ENCODE results near the gene RBM4. TPM values are rescaled to one million over a fixed set of nuclear protein-coding genes. Genes with fewer than 3 reads are reported as not detected.

Gene RBM4
- total and polyA plus RNA-seq, 4 donors: 36.9 to 59.2 (median 46.4) TPM

DNA sequence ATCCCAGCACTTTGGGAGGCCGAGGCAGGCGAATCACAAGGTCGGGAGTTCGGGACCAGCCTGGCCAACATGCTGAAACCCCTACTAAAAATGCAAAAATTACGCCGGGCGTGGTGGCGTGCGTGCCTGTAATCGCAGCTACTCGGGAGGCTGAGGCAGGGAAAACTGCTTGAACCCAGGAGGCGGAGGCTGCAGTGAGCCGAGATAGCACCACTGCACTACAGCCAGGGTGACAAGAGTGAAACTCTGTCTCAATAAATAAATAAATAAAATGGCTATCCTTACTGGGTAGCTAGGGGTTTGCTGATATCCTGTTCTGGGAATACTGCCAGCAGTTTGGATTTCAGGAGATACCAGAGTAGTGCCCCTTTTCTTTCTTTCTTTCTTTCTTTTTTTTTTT is 24.4 kb upstream of the RBM4 start (continued):
- TF ChIP-seq, protein P1, sequence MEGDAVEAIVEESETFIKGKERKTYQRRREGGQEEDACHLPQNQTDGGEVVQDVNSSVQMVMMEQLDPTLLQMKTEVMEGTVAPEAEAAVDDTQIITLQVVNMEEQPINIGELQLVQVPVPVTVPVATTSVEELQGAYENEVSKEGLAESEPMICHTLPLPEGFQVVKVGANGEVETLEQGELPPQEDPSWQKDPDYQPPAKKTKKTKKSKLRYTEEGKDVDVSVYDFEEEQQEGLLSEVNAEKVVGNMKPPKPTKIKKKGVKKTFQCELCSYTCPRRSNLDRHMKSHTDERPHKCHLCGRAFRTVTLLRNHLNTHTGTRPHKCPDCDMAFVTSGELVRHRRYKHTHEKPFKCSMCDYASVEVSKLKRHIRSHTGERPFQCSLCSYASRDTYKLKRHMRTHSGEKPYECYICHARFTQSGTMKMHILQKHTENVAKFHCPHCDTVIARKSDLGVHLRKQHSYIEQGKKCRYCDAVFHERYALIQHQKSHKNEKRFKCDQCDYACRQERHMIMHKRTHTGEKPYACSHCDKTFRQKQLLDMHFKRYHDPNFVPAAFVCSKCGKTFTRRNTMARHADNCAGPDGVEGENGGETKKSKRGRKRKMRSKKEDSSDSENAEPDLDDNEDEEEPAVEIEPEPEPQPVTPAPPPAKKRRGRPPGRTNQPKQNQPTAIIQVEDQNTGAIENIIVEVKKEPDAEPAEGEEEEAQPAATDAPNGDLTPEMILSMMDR (IDR thresholded peaks at IDR 0.05; ENCODE audit: low read depth, low read length, missing input control): no peak
- TF ChIP-seq TAF1 (conservative IDR thresholded peaks at IDR 0.05): no peak
- peak; percentile 48 to 63 for TF ChIP-seq HNF4A (conservative IDR thresholded peaks at IDR 0.05)
- TF ChIP-seq HNF4G (IDR thresholded peaks at IDR 0.05): no peak
- TF ChIP-seq, protein P2, sequence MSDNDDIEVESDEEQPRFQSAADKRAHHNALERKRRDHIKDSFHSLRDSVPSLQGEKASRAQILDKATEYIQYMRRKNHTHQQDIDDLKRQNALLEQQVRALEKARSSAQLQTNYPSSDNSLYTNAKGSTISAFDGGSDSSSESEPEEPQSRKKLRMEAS (IDR thresholded peaks at IDR 0.05): peak; percentile 12
- TF ChIP-seq RAD21 (IDR thresholded peaks at IDR 0.05): peak; percentile 13 to 31
- no peak for TF ChIP-seq EGR1 (IDR thresholded peaks at IDR 0.05; ENCODE audit: low read depth in 2 of 2)
- peak; percentile 52 to 72 for TF ChIP-seq RXRA (IDR thresholded peaks at IDR 0.05)
- TF ChIP-seq GABPA (IDR thresholded peaks at IDR 0.05 in 1 of 2, conservative IDR thresholded peaks at IDR 0.05 in 1 of 2): no peak
- TF ChIP-seq FOXA2 (IDR thresholded peaks at IDR 0.05): no peak

DNA sequence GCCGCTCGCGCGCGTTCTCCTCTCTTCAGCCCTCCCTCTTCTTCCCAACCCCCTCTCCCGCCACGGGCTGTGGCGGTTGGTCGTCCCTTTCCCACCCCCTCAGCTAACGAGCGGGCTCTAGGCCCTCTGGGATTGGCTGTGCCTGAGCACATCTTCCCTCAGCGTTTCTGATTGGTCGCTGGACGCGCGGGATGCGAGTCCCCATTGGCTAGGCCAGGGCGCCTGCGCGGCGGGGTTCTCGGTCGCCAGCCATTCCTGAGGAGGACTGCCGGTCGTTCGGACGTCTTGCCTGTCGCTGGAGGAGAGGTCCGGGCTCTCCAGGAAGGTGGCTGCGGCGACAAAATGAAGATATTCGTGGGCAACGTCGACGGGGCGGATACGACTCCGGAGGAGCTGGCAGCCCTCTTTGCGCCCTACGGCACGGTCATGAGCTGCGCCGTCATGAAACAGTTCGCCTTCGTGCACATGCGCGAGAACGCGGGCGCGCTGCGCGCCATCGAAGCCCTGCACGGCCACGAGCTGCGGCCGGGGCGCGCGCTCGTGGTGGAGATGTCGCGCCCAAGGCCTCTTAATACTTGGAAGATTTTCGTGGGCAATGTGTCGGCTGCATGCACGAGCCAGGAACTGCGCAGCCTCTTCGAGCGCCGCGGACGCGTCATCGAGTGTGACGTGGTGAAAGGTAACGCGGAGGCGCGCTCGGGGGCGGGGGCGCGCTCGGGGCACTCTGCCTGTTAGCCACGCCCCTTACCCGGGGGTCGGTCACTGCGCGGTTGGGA is 21.9 kb upstream of the RBM4 start, which contains the start of gene RBM14:
TSS of gene RBM14 (plus strand) at position 252 of the 776 bp plus-strand sequence. CDS start at position 343, 91 bp downstream.
- peaks cover 3 to 41% (median 38%) of the 10 kb centered on the region in 4 donors for H3K4me1 ChIP-seq (ENCODE audit: control insufficient read depth in 4 of 4, insufficient read depth in 4 of 4, low read length in 3 of 4)

More for the DNA sequence above, 21.9 kb upstream of the RBM4 start, which contains the start of gene RBM14:
- under 1% methylated on average over 90 of the region's 90 CpGs for WGBS
- H3K9me3 ChIP-seq (ENCODE audit: control insufficient read depth in 4 of 4, low read length in 3 of 4): no peaks in the 10 kb centered on the region
- no peaks in the 10 kb centered on the region for H3K27me3 ChIP-seq (ENCODE audit: control insufficient read depth in 4 of 4, insufficient read depth in 4 of 4, low read length in 3 of 4)
- TF ChIP-seq TAF1 (conservative IDR thresholded peaks at IDR 0.05): peak; percentile 93
- no peak for TF ChIP-seq FOXA2 (IDR thresholded peaks at IDR 0.05)
- TF ChIP-seq, protein P2 (IDR thresholded peaks at IDR 0.05): no peak
- TF ChIP-seq, protein P3, sequence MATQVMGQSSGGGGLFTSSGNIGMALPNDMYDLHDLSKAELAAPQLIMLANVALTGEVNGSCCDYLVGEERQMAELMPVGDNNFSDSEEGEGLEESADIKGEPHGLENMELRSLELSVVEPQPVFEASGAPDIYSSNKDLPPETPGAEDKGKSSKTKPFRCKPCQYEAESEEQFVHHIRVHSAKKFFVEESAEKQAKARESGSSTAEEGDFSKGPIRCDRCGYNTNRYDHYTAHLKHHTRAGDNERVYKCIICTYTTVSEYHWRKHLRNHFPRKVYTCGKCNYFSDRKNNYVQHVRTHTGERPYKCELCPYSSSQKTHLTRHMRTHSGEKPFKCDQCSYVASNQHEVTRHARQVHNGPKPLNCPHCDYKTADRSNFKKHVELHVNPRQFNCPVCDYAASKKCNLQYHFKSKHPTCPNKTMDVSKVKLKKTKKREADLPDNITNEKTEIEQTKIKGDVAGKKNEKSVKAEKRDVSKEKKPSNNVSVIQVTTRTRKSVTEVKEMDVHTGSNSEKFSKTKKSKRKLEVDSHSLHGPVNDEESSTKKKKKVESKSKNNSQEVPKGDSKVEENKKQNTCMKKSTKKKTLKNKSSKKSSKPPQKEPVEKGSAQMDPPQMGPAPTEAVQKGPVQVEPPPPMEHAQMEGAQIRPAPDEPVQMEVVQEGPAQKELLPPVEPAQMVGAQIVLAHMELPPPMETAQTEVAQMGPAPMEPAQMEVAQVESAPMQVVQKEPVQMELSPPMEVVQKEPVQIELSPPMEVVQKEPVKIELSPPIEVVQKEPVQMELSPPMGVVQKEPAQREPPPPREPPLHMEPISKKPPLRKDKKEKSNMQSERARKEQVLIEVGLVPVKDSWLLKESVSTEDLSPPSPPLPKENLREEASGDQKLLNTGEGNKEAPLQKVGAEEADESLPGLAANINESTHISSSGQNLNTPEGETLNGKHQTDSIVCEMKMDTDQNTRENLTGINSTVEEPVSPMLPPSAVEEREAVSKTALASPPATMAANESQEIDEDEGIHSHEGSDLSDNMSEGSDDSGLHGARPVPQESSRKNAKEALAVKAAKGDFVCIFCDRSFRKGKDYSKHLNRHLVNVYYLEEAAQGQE (IDR thresholded peaks at IDR 0.05): peak; percentile 91
- no peak for TF ChIP-seq GABPA (IDR thresholded peaks at IDR 0.05 in 1 of 2, conservative IDR thresholded peaks at IDR 0.05 in 1 of 2)
- TF ChIP-seq FOXA1 (IDR thresholded peaks at IDR 0.05): no peak
- TF ChIP-seq, protein P1 (IDR thresholded peaks at IDR 0.05; ENCODE audit: low read depth, low read length, missing input control): no peak
- no peak for TF ChIP-seq JUND (IDR thresholded peaks at IDR 0.05)
- TF ChIP-seq SP1 (IDR thresholded peaks at IDR 0.05): peak; percentile 98
- no peak for TF ChIP-seq HNF4A (conservative IDR thresholded peaks at IDR 0.05)
- peak; percentile 29 to 86 for TF ChIP-seq EGR1 (IDR thresholded peaks at IDR 0.05; ENCODE audit: low read depth in 2 of 2)
- peak in 1 of 2 donors; percentile 10 for TF ChIP-seq RAD21 (IDR thresholded peaks at IDR 0.05)
- TF ChIP-seq, protein P4, sequence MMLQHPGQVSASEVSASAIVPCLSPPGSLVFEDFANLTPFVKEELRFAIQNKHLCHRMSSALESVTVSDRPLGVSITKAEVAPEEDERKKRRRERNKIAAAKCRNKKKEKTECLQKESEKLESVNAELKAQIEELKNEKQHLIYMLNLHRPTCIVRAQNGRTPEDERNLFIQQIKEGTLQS (IDR thresholded peaks at IDR 0.05): no peak
- peak; percentile 10 for TF ChIP-seq NR2F2 (IDR thresholded peaks at IDR 0.05)
- TF ChIP-seq HNF4G (IDR thresholded peaks at IDR 0.05): no peak
- TF ChIP-seq, protein P5, sequence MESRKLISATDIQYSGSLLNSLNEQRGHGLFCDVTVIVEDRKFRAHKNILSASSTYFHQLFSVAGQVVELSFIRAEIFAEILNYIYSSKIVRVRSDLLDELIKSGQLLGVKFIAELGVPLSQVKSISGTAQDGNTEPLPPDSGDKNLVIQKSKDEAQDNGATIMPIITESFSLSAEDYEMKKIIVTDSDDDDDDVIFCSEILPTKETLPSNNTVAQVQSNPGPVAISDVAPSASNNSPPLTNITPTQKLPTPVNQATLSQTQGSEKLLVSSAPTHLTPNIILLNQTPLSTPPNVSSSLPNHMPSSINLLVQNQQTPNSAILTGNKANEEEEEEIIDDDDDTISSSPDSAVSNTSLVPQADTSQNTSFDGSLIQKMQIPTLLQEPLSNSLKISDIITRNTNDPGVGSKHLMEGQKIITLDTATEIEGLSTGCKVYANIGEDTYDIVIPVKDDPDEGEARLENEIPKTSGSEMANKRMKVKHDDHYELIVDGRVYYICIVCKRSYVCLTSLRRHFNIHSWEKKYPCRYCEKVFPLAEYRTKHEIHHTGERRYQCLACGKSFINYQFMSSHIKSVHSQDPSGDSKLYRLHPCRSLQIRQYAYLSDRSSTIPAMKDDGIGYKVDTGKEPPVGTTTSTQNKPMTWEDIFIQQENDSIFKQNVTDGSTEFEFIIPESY (IDR thresholded peaks at IDR 0.05): peak; percentile 43
- TF ChIP-seq RXRA (IDR thresholded peaks at IDR 0.05): peak in 1 of 2 donors; percentile 24
- peak; percentile 94 for TF ChIP-seq YY1 (IDR thresholded peaks at IDR 0.05)
- no peaks in the 10 kb centered on the region for H3K36me3 ChIP-seq (ENCODE audit: control insufficient read depth in 4 of 4, insufficient read depth in 3 of 4, low read depth in 1 of 4, low read length in 3 of 4)
- peak within 1 kb of the TSS; percentile 73 to 88 (median 88) for H3K4me3 ChIP-seq (ENCODE audit: low read depth in 1 of 3, low read length in 3 of 3)
- peak; percentile 98 for DNase-seq (ENCODE audit: low spot score)
- peak within 1 kb of the TSS; percentile 96 for H3K27ac ChIP-seq (ENCODE audit: low read depth in 1 of 2, low read length in 2 of 2)
- peak within 1 kb of the TSS; percentile 91 to 94 for H3K9ac ChIP-seq (ENCODE audit: low read depth in 1 of 2, low read length in 2 of 2)

All from liver (tissue), 9 donors.